H9 (cell line): ENCODE data around the gene MND1. TPM values are rescaled to one million over a fixed set of nuclear protein-coding genes. Genes with fewer than 3 reads are reported as not detected.
A peak's percentile ranks its signal among the peaks of the same experiment; 100 is the strongest.

Experiments
- DNase-seq: peaks from one replicate; pipeline ENCODE4 v3.0.0-alpha.2; 2017
- H2AFZ ChIP-seq: one replicate; pipeline ENCODE4 v1.6.1; 2013; ENCODE audit warnings: mild to moderate bottlenecking, low read length, control low read depth, moderate library complexity
- H2AK5ac ChIP-seq: 2 replicates; pipeline ENCODE4 v1.6.1; 2013; ENCODE audit warnings: low read length, control low read depth, mixed read lengths; ENCODE audit not compliant: insufficient read length
- H2BK120ac ChIP-seq: one replicate; pipeline ENCODE4 v1.6.1; 2013; ENCODE audit warnings: low read depth, mild to moderate bottlenecking, low read length, control low read depth, inconsistent platforms; ENCODE audit not compliant: poor library complexity, severe bottlenecking
- H2BK12ac ChIP-seq: 2 replicates; pipeline ENCODE4 v1.6.1; 2013; ENCODE audit warnings: low read length, control low read depth, mixed read lengths, low read depth; ENCODE audit not compliant: insufficient read length
- H2BK15ac ChIP-seq: 2 replicates; pipeline ENCODE4 v1.6.1; 2013; ENCODE audit warnings: low read depth, low read length, control low read depth
- H2BK20ac ChIP-seq: one replicate; pipeline ENCODE4 v1.6.1; 2013; ENCODE audit warnings: low read depth, mild to moderate bottlenecking, low read length, control low read depth, inconsistent platforms; ENCODE audit not compliant: poor library complexity, severe bottlenecking
- H2BK5ac ChIP-seq: 2 replicates; pipeline ENCODE4 v1.6.1; 2013; ENCODE audit warnings: low read length, control low read depth, mixed read lengths; ENCODE audit not compliant: insufficient read length
- H3K14ac ChIP-seq: 2 replicates; pipeline ENCODE4 v1.6.1; 2013; ENCODE audit warnings: low read length, control low read depth; ENCODE audit not compliant: insufficient read depth
- H3K18ac ChIP-seq: 2 replicates; pipeline ENCODE4 v1.6.1; 2013; ENCODE audit warnings: low read depth, mild to moderate bottlenecking, mixed read lengths, low read length, control low read depth; ENCODE audit not compliant: insufficient read length
- H3K23ac ChIP-seq: 2 replicates; pipeline ENCODE4 v1.6.1; 2013; ENCODE audit warnings: low read length, control low read depth, mixed read lengths, low read depth; ENCODE audit not compliant: insufficient read length
- H3K23me2 ChIP-seq: 2 replicates; pipeline ENCODE4 v1.6.1; 2013; ENCODE audit warnings: low read depth, mild to moderate bottlenecking, mixed read lengths, low read length, control low read depth; ENCODE audit not compliant: insufficient read length, poor library complexity, severe bottlenecking
- H3K27ac ChIP-seq: 2 replicates; pipeline ENCODE4 v1.5.1; 2013; ENCODE audit warnings: low read length, control low read depth, mixed read lengths, low read depth; ENCODE audit not compliant: insufficient read length
- H3K27me3 ChIP-seq: 2 replicates; pipeline ENCODE4 v1.6.1; 2013; ENCODE audit warnings: low read length, control low read depth, inconsistent platforms; ENCODE audit not compliant: insufficient read depth
- H3K4ac ChIP-seq: 2 replicates; pipeline ENCODE4 v1.6.1; 2013; ENCODE audit warnings: low read depth, mild to moderate bottlenecking, control low read depth, inconsistent platforms, low read length, moderate library complexity
- H3K4me1 ChIP-seq: 2 replicates; pipeline ENCODE4 v1.6.1; 2013; ENCODE audit warnings: low read length, control low read depth, inconsistent platforms; ENCODE audit not compliant: insufficient read depth
- H3K4me2 ChIP-seq: 2 replicates; pipeline ENCODE4 v1.6.1; 2013; ENCODE audit warnings: low read length, control low read depth, mixed read lengths; ENCODE audit not compliant: insufficient read length, insufficient read depth
- H3K56ac ChIP-seq: 2 replicates; pipeline ENCODE4 v1.6.1; 2013; ENCODE audit warnings: low read depth, mild to moderate bottlenecking, mixed read lengths, low read length, control low read depth; ENCODE audit not compliant: insufficient read length
- H3K79me1 ChIP-seq: 2 replicates; pipeline ENCODE4 v1.6.1; 2013; ENCODE audit warnings: low read depth, mild to moderate bottlenecking, moderate library complexity, low read length, control low read depth, inconsistent platforms; ENCODE audit not compliant: insufficient read depth, poor library complexity, severe bottlenecking
- H3K79me2 ChIP-seq: 2 replicates; pipeline ENCODE4 v1.6.1; 2013; ENCODE audit warnings: low read length, control low read depth, inconsistent platforms; ENCODE audit not compliant: insufficient read depth
- H3K9ac ChIP-seq: 2 replicates; pipeline ENCODE4 v1.6.1; 2013; ENCODE audit warnings: low read length, control low read depth, mixed read lengths; ENCODE audit not compliant: insufficient read length; ENCODE audit errors: extremely low read depth
- H3K9me3 ChIP-seq: one replicate; pipeline ENCODE4 v1.6.1; 2013; ENCODE audit warnings: low read depth, low read length, inconsistent platforms; ENCODE audit not compliant: control insufficient read depth
- H3T11ph ChIP-seq: one replicate; pipeline ENCODE4 v1.6.1; 2013; ENCODE audit warnings: mild to moderate bottlenecking, low read length, control low read depth, inconsistent platforms
- H4K20me1 ChIP-seq: one replicate; pipeline ENCODE4 v1.6.1; 2013; ENCODE audit not compliant: control insufficient read depth, insufficient read length, insufficient read depth
- H4K5ac ChIP-seq: 2 replicates; pipeline ENCODE4 v1.6.1; 2013; ENCODE audit warnings: low read depth, mild to moderate bottlenecking, mixed read lengths, low read length, control low read depth; ENCODE audit not compliant: insufficient read length
- H4K8ac ChIP-seq: replicated peaks from 2 replicates; pipeline ENCODE4 v1.6.1; 2013; ENCODE audit warnings: low read length, control low read depth, mixed read lengths, low read depth; ENCODE audit not compliant: insufficient read length
- H4K91ac ChIP-seq: 2 replicates; pipeline ENCODE4 v1.6.1; 2013; ENCODE audit warnings: low read depth, mild to moderate bottlenecking, moderate library complexity, mixed read lengths, low read length, control low read depth; ENCODE audit not compliant: insufficient read length
- H3K27ac Mint-ChIP-seq, 3 experiments: 2 replicates in 2 of 3; 3 replicates in 1 of 3; pipeline ENCODE4 v1.8.0; 2020 to 2021; ENCODE audit warnings: mixed read lengths in 3 of 3, mild to moderate bottlenecking in 1 of 3, moderate library complexity in 1 of 3
- H3K27me3 Mint-ChIP-seq: 2 replicates; pipeline ENCODE4 v1.8.0; 2021; ENCODE audit warnings: low read depth, mild to moderate bottlenecking, moderate library complexity, mixed read lengths
- H3K36me3 Mint-ChIP-seq, 3 experiments: 2 replicates in 2 of 3; 3 replicates in 1 of 3; pipeline ENCODE4 v1.8.0; 2020 to 2021; ENCODE audit warnings: low read depth in 3 of 3, mixed read lengths in 3 of 3; ENCODE audit not compliant: insufficient read depth in 1 of 3
- H3K4me1 Mint-ChIP-seq, 2 experiments: 2 replicates each; pipeline ENCODE4 v1.8.0; 2020; ENCODE audit warnings: mixed read lengths in 2 of 2
- H3K4me3 Mint-ChIP-seq, 2 experiments: 2 replicates in 1 of 2; 3 replicates in 1 of 2; pipeline ENCODE4 v1.8.0; 2020 to 2021; ENCODE audit warnings: mild to moderate bottlenecking in 2 of 2, mixed read lengths in 2 of 2, moderate library complexity in 1 of 2
- H3K9me3 Mint-ChIP-seq, 2 experiments: 2 replicates in 1 of 2; 3 replicates in 1 of 2; pipeline ENCODE4 v1.8.0; 2020; ENCODE audit warnings: mild to moderate bottlenecking in 2 of 2, mixed read lengths in 2 of 2, moderate library complexity in 1 of 2
- CTCF ChIP-seq: fragments of 200-600 bp; sonication (generic); conservative IDR thresholded peaks from 3 replicates; pipeline ENCODE4 v1.8.0; 2021; ENCODE audit warnings: antibody characterized with exemption, mild to moderate bottlenecking
- WGBS: extraction: QIAGEN DNeasy Blood & Tissue Kit; methylation state at CpG from one replicate; pipeline ENCODE4 v1.1.7; 2013; ENCODE audit warnings: missing lambda C conversion rate, low lambda C conversion rate, mixed read lengths; ENCODE audit not compliant: insufficient read length; ENCODE audit errors: extremely low coverage; 5-methylcytosine and 5-hydroxymethylcytosine counted together
- total RNA-seq: library from RNA; stranded (reverse); gene quantifications from 2 replicates; pipeline ENCODE4 v1.2.1, GENCODE V29; 2021

Gene MND1
- total RNA-seq, 1 experiment from 2014 or later = 21.0 TPM

- no CpG with 5 or more reads among the region's 5 CpGs for WGBS
- Histone ChIP-seq H3K4ac (no peak overlapping the region), H3K14ac (no peak overlapping the region), H4K91ac (no peak overlapping the region), H3K79me1 (peaks cover 5% of the 10 kb centered on the region), H2AK5ac (no peak overlapping the region), H4K20me1 (no peaks in the 10 kb centered on the region), H3K79me2 (peaks cover 10% of the 10 kb centered on the region; the same call in 1 of the 2 replicates), H2AFZ (no peak overlapping the region), H3K56ac (no peak overlapping the region), H2BK15ac (no peak overlapping the region), H3K9ac (no peak overlapping the region), H2BK12ac (no peak overlapping the region), H2BK5ac (no peak overlapping the region), H3K27me3 (no peaks in the 10 kb centered on the region), H3K4me1 (peaks cover 2% of the 10 kb centered on the region; the same call in 1 of the 2 replicates), H4K5ac (no peak overlapping the region), H2BK120ac (no peak overlapping the region), H4K8ac (no peak overlapping the region), H3T11ph (no peak overlapping the region), H2BK20ac (no peak overlapping the region), H3K9me3 (no peaks in the 10 kb centered on the region), H3K4me2 (no peak overlapping the region), H3K23me2 (peaks cover 10% of the 10 kb centered on the region), H3K18ac (no peak overlapping the region), H3K23ac (no peak overlapping the region), H3K27ac (no peak overlapping the region)
- H3K9me3 Mint-ChIP-seq = no peaks in the 10 kb centered on the region
- peak overlapping the region in 1 of 3 experiments; percentile 38; a peak in 1 of 7 replicates for H3K27ac Mint-ChIP-seq
- peaks cover 3% of the 10 kb centered on the region; the same call in 1 of the 2 replicates for H3K27me3 Mint-ChIP-seq
- TF ChIP-seq CTCF = peak; percentile 35; the same call in 2 of the 3 replicates
- peaks cover 3 to 5% (median 3%) of the 10 kb centered on the region in 3 experiments; a peak in 4 of 7 replicates for H3K36me3 Mint-ChIP-seq
- peaks cover 29 to 37% of the 10 kb centered on the region in 2 experiments for H3K4me1 Mint-ChIP-seq
- no peak for DNase-seq
- peak overlapping the region; percentile 11 to 66; a peak in 4 of 5 replicates for H3K4me3 Mint-ChIP-seq
These were observed 2.1 kb downstream of the MND1 start for GRCh38 chr4:153346563-153346962.
